ENCODE data around the gene JADE2. TPM values are rescaled to one million over a fixed set of nuclear protein-coding genes. Genes with fewer than 3 reads are reported as not detected.

The JADE2 gene
- total and polyA plus RNA-seq, 2 of the 8 experiments (the other 6 are each of a cell fraction or from before 2014, with no cell fraction given) = 19.2 to 55.8 TPM

DNA sequence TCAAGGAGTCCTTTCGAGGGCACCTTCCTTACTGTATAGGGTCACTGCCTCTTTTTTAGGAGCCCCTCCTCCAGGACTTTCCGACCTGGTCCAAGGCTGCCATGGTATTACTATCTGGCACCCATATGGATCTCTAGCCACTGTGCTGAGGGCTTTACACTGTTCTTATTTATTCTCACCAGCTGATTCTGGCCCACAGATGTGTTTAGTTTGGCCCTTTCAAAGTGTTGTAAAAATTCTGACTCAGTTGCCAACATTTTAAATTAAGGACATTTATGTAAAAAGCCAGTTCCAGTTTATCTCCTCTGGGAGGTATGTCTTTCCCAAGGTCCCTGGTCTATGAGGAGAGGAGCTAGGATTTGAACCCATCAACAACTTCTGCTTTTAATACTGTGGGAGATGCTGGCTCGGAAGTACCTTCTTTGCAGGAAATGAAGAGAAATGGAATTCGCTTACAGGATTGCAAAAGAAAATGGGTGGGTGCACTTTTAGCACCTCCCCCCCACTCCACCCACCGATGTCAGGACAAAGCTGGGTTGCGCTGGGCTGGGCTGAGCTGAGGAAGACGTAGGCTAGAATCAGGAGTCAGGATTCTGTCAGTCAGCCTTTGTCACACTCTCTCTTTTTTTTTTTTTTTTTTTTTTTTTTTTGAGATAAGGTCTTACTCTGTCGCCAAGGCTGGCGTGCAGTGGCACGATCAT, 7.8 kb downstream of the JADE2 start:
- H2BK12ac ChIP-seq (ENCODE audit: low read depth, low read length) = no peak overlapping the region
- H2AFZ ChIP-seq (ENCODE audit: low read length) = no peak overlapping the region
- no peak overlapping the region for H3K23ac ChIP-seq (ENCODE audit: insufficient read length)
- no peak overlapping the region for H4K5ac ChIP-seq (ENCODE audit: insufficient read length, low read depth, low read length)
- H3K4me1 ChIP-seq (replicated peaks in 1 of 4; ENCODE audit: control insufficient read depth in 3 of 4, insufficient read depth in 4 of 4, low read length in 3 of 4) = peaks cover 19 to 41% (median 31%) of the 10 kb centered on the region in 4 experiments
- no peak overlapping the region for H3K4me3 ChIP-seq (ENCODE audit: extremely low read depth in 1 of 4, insufficient read depth in 2 of 4, low read depth in 3 of 4, low read length in 4 of 4)
- H3K36me3 ChIP-seq (ENCODE audit: control insufficient read depth in 2 of 4, insufficient read depth in 4 of 4, low read length in 3 of 4) = peaks cover 0 to 26% (median 8%) of the 10 kb centered on the region in 4 experiments; a peak in 4 of 8 replicates
- no peaks in the 10 kb centered on the region for H4K20me1 ChIP-seq (replicated peaks in 1 of 2; ENCODE audit: control insufficient read depth in 1 of 2, insufficient read depth in 2 of 2, low read length in 2 of 2)
- no peak overlapping the region for H2BK5ac ChIP-seq (ENCODE audit: low read depth, low read length)
- ChIA-PET POLR2A (ENCODE audit: partially characterized antibody) (interaction anchor here (1.3 to 2.4 kb wide), 5 partner anchors 9 to 68 kb away, joined by 3 to 11 read pairs (median 3); no protein-coding TSS in a partner anchor), CTCF (ENCODE audit: partially characterized antibody) (interaction anchor here (0.7 to 10.9 kb wide), 14 partner anchors 9 to 348 kb away, joined by 3 to 121 read pairs (median 4); no protein-coding TSS in a partner anchor)
- H3K18ac ChIP-seq (ENCODE audit: extremely low read depth, low read length) = no peak overlapping the region; the same call in 1 of the 2 replicates
- peaks cover 38% of the 10 kb centered on the region for H3K79me1 ChIP-seq (ENCODE audit: low read depth, low read length)
- no peak overlapping the region for H2BK15ac ChIP-seq (ENCODE audit: low read length)
- 85% methylated on average over 8 of the region's 10 CpGs; no CpG with 5 or more reads in 1 of the 2 experiments for whole genome bisulfite sequencing, 2 experiments (ENCODE audit: extremely low coverage in 1 of 2, insufficient coverage in 1 of 2, insufficient read length in 1 of 2, insufficient replicate concordance in 2 of 2, low coverage in 1 of 2, low lambda C conversion rate in 2 of 2, missing lambda C conversion rate in 1 of 2)
- H2AK5ac ChIP-seq (ENCODE audit: low read depth, low read length) = no peak overlapping the region; the same call in 1 of the 2 replicates
- H3K9me3 ChIP-seq (ENCODE audit: insufficient read depth in 2 of 2, low read depth in 1 of 2, low read length in 1 of 2) = no peaks in the 10 kb centered on the region
- no peaks in the 10 kb centered on the region for H3K27me3 ChIP-seq (replicated peaks in 1 of 4; ENCODE audit: control insufficient read depth in 3 of 4, extremely low read depth in 1 of 4, insufficient read depth in 3 of 4, low read length in 3 of 4)
- no peak overlapping the region; a peak in 1 of 7 replicates for H3K9ac ChIP-seq (replicated peaks in 1 of 4; ENCODE audit: extremely low read depth in 1 of 4, low read depth in 3 of 4, low read length in 3 of 4)
- DNase-seq (ENCODE audit: low read depth in 1 of 2, low spot score in 2 of 2) (no peak), FAIRE-seq (no peak)
- no peak overlapping the region for H2BK120ac ChIP-seq (replicated peaks; ENCODE audit: low read depth, low read length)
- no peak overlapping the region for H3K27ac ChIP-seq (ENCODE audit: low read depth, low read length)
- H3K14ac ChIP-seq (ENCODE audit: insufficient read length) = no peak overlapping the region
- no peaks in the 10 kb centered on the region for H3K23me2 ChIP-seq (ENCODE audit: low read depth, low read length)
- no peak overlapping the region for H4K91ac ChIP-seq (replicated peaks; ENCODE audit: insufficient read length, low read length)
- no peak overlapping the region for H2BK20ac ChIP-seq (ENCODE audit: low read length)
- no peak overlapping the region for H4K8ac ChIP-seq (ENCODE audit: extremely low read depth, insufficient read depth, low read length)
- peaks cover 27 to 94% of the 10 kb centered on the region in 2 experiments for H3K79me2 ChIP-seq (ENCODE audit: control insufficient read depth in 1 of 2, insufficient read depth in 2 of 2, low read length in 2 of 2)
- H3K4ac ChIP-seq (replicated peaks; ENCODE audit: insufficient read length, low read depth, low read length) = no peak overlapping the region
- no peak overlapping the region for H3K56ac ChIP-seq (replicated peaks; ENCODE audit: insufficient read length, low read depth, low read length)
- no peak overlapping the region; a peak in 1 of 4 replicates for H3K4me2 ChIP-seq (ENCODE audit: insufficient read depth in 1 of 2, low read depth in 2 of 2, low read length in 2 of 2)
- TF ChIP-seq SIN3A (conservative IDR thresholded peaks at IDR 0.05 in 1 of 2, IDR thresholded peaks at IDR 0.05 in 1 of 2; ENCODE audit: low read depth in 1 of 2, low read length in 2 of 2) = no peak
- no peak for TF ChIP-seq KDM5A (IDR thresholded peaks at IDR 0.05; ENCODE audit: low read length)
- TF ChIP-seq, protein P1, sequence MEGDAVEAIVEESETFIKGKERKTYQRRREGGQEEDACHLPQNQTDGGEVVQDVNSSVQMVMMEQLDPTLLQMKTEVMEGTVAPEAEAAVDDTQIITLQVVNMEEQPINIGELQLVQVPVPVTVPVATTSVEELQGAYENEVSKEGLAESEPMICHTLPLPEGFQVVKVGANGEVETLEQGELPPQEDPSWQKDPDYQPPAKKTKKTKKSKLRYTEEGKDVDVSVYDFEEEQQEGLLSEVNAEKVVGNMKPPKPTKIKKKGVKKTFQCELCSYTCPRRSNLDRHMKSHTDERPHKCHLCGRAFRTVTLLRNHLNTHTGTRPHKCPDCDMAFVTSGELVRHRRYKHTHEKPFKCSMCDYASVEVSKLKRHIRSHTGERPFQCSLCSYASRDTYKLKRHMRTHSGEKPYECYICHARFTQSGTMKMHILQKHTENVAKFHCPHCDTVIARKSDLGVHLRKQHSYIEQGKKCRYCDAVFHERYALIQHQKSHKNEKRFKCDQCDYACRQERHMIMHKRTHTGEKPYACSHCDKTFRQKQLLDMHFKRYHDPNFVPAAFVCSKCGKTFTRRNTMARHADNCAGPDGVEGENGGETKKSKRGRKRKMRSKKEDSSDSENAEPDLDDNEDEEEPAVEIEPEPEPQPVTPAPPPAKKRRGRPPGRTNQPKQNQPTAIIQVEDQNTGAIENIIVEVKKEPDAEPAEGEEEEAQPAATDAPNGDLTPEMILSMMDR (IDR thresholded peaks at IDR 0.05; ENCODE audit: control extremely low read depth in 1 of 3, insufficient read depth in 1 of 3, low read depth in 1 of 3, low read length in 3 of 3) = no peak
- no peak for TF ChIP-seq GABPA (IDR thresholded peaks at IDR 0.05; ENCODE audit: borderline replicate concordance, insufficient read depth, low read length)
- TF ChIP-seq HDAC6 (IDR thresholded peaks at IDR 0.05; ENCODE audit: low read depth, low read length) = no peak
- TF ChIP-seq EGR1 (IDR thresholded peaks at IDR 0.05; ENCODE audit: borderline replicate concordance, low read depth, low read length) = no peak
- TF ChIP-seq POU5F1 (IDR thresholded peaks at IDR 0.05; ENCODE audit: low read depth, low read length) = no peak
- TF ChIP-seq BACH1 (IDR thresholded peaks at IDR 0.05; ENCODE audit: low read length) = no peak
- no peak for TF ChIP-seq SP2 (IDR thresholded peaks at IDR 0.05; ENCODE audit: low read length)
- TF ChIP-seq KDM4A (IDR thresholded peaks at IDR 0.05; ENCODE audit: low read depth, low read length, severe bottlenecking) = no peak

Data from H1 (cell line).